Amygdala (tissue), 56 donors: Measurements from ENCODE around the gene DOHH.
A peak's percentile ranks its signal among the peaks of the same experiment; 100 is the strongest.
"Not testable (repeated sequence)": the region's sequence is repeated elsewhere in the genome, so short reads cannot be mapped to it uniquely, and the experiment has no call there.

ENCODE experiments used
- DNase-seq, 56 donors: peaks; one replicate each; lab custom pipeline; 2025; lab: John Stamatoyannopoulos, UW

The DOHH gene

GRCh38 chr19:3464587-3465235, 35.8 kb downstream of the DOHH start:
- no peak for DNase-seq

- no peak for DNase-seq
Observed at GRCh38 chr19:3463714-3464586, 36.5 kb downstream of the DOHH start.

GRCh38 chr19:3462991-3463713, 37.3 kb downstream of the DOHH start:
- no peak for DNase-seq

GRCh38 chr19:3459965-3460582, 40.4 kb downstream of the DOHH start:
- no peak for DNase-seq

GRCh38 chr19:3459089-3459881, 41.2 kb downstream of the DOHH start:
- DNase-seq, result peak in 49 of 56 donors; percentile 9 to 76 (median 52)

GRCh38 chr19:3458229-3459088, 42.0 kb downstream of the DOHH start:
- DNase-seq, result peak in 5 of 56 donors; percentile 12 to 21 (median 17)

GRCh38 chr19:3457528-3458228, 42.8 kb downstream of the DOHH start:
- no peak for DNase-seq

GRCh38 chr19:3456925-3457527, 43.4 kb downstream of the DOHH start:
- DNase-seq, result no peak

- DNase-seq, result no peak
Observed at GRCh38 chr19:3455960-3456601, 44.4 kb downstream of the DOHH start.

- no peak for DNase-seq
Observed at GRCh38 chr19:3455393-3455955, 45.0 kb downstream of the DOHH start.

GRCh38 chr19:3454656-3455392, 45.6 kb downstream of the DOHH start:
- DNase-seq, result no peak

GRCh38 chr19:3453840-3454239, 46.6 kb downstream of the DOHH start:
- no peak for DNase-seq

GRCh38 chr19:3452942-3453214, 47.6 kb downstream of the DOHH start:
- not testable (repeated sequence) for DNase-seq

GRCh38 chr19:3452171-3452941, 48.1 kb downstream of the DOHH start:
- DNase-seq, result no peak

GRCh38 chr19:3451451-3451866, 49.0 kb downstream of the DOHH start:
- DNase-seq, result no peak
